ENCODE results near the gene MEGF9.

Gene MEGF9

DNA sequence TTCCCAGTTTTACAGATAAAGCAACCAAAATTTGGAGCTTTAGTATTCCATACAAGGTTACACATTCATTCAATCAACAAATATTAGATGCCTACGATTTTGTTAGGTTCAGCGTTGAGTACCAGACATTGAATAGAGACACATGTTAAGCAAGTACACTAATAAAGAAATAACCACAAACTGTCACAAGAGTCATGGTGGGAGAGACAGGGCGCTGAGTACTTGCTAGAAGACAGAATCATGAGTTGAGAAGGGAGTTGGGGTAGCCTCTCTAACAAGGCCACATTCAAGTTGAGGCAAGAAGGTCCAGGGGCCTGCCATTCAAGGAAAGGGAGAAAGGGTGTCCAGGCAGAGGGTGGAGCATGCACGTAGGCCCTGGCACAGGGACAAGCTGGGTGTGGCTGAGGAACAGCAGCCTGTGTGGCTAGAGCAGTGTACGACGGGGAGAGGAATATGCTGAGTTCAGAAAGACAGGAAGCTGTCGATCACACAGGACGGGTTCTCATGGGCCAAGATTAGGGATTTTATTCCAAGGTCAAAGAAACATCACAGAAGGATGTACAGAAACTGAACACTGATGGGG, 151.3 kb downstream of the MEGF9 start:
- H3K27me3 ChIP-seq (ENCODE audit: control insufficient read depth, low read length): no peaks in the 10 kb centered on the region
- H3K9me2 ChIP-seq (replicated peaks; ENCODE audit: control insufficient read depth, low read length): no peaks in the 10 kb centered on the region
- H3K4me2 ChIP-seq (ENCODE audit: low read length): no peak overlapping the region
- no peaks in the 10 kb centered on the region for H3K9me3 ChIP-seq (ENCODE audit: control insufficient read depth, insufficient read depth, low read length)
- no peaks in the 10 kb centered on the region for H3K4me1 ChIP-seq (ENCODE audit: control insufficient read depth, low read length)
- H3K27ac ChIP-seq (ENCODE audit: low read depth, low read length): no peak overlapping the region
- no peaks in the 10 kb centered on the region for H3F3A ChIP-seq (ENCODE audit: control insufficient read depth, insufficient read depth)
- H4K20me1 ChIP-seq (ENCODE audit: control insufficient read depth, insufficient read depth, low read depth, low read length): no peaks in the 10 kb centered on the region
- H3K4me3 ChIP-seq (ENCODE audit: low read length): no peak overlapping the region
- peaks cover 63% of the 10 kb centered on the region for H3K79me2 ChIP-seq (ENCODE audit: control insufficient read depth, low read length)
- H3K36me3 ChIP-seq (ENCODE audit: control insufficient read depth, low read length): peaks cover 73% of the 10 kb centered on the region
- TF ChIP-seq EZH2phosphoT487 (IDR thresholded peaks at IDR 0.05; ENCODE audit: borderline replicate concordance, low read length): no peak
- TF ChIP-seq CTCF (IDR thresholded peaks at IDR 0.05; ENCODE audit: low read depth, low read length, poor library complexity, severe bottlenecking): no peak

GRCh38 chr9:120561709-120562108, 152.6 kb downstream of the MEGF9 start:
- H3K4me3 ChIP-seq (ENCODE audit: low read length): no peak overlapping the region
- H3K9me2 ChIP-seq (replicated peaks; ENCODE audit: control insufficient read depth, low read length): no peaks in the 10 kb centered on the region
- H3K27ac ChIP-seq (ENCODE audit: low read depth, low read length): no peak overlapping the region
- TF ChIP-seq EZH2phosphoT487 (IDR thresholded peaks at IDR 0.05; ENCODE audit: borderline replicate concordance, low read length) (no peak), CTCF (IDR thresholded peaks at IDR 0.05; ENCODE audit: low read depth, low read length, poor library complexity, severe bottlenecking) (no peak)
- no peaks in the 10 kb centered on the region for H3K9me3 ChIP-seq (ENCODE audit: control insufficient read depth, insufficient read depth, low read length)
- H3K4me2 ChIP-seq (ENCODE audit: low read length): no peak overlapping the region
- H3K4me1 ChIP-seq (ENCODE audit: control insufficient read depth, low read length): no peaks in the 10 kb centered on the region
- no peaks in the 10 kb centered on the region for H4K20me1 ChIP-seq (ENCODE audit: control insufficient read depth, insufficient read depth, low read depth, low read length)
- no peaks in the 10 kb centered on the region for H3K27me3 ChIP-seq (ENCODE audit: control insufficient read depth, low read length)
- H3K36me3 ChIP-seq (ENCODE audit: control insufficient read depth, low read length): peaks cover 67% of the 10 kb centered on the region
- H3K79me2 ChIP-seq (ENCODE audit: control insufficient read depth, low read length): peaks cover 71% of the 10 kb centered on the region
- no peaks in the 10 kb centered on the region for H3F3A ChIP-seq (ENCODE audit: control insufficient read depth, insufficient read depth)

- Histone ChIP-seq H3K4me2 (ENCODE audit: low read length) (no peak overlapping the region), H3K9me2 (replicated peaks; ENCODE audit: control insufficient read depth, low read length) (no peaks in the 10 kb centered on the region), H3K36me3 (ENCODE audit: control insufficient read depth, low read length) (peaks cover 58% of the 10 kb centered on the region), H3K9me3 (ENCODE audit: control insufficient read depth, insufficient read depth, low read length) (no peaks in the 10 kb centered on the region), H3K4me3 (ENCODE audit: low read length) (no peak overlapping the region), H3K79me2 (ENCODE audit: control insufficient read depth, low read length) (peaks cover 67% of the 10 kb centered on the region), H3K27ac (ENCODE audit: low read depth, low read length) (no peak overlapping the region), H3K27me3 (ENCODE audit: control insufficient read depth, low read length) (no peaks in the 10 kb centered on the region), H3F3A (ENCODE audit: control insufficient read depth, insufficient read depth) (no peaks in the 10 kb centered on the region), H3K4me1 (ENCODE audit: control insufficient read depth, low read length) (no peaks in the 10 kb centered on the region), H4K20me1 (ENCODE audit: control insufficient read depth, insufficient read depth, low read depth, low read length) (no peaks in the 10 kb centered on the region)
- TF ChIP-seq CTCF (IDR thresholded peaks at IDR 0.05; ENCODE audit: low read depth, low read length, poor library complexity, severe bottlenecking) (no peak), EZH2phosphoT487 (IDR thresholded peaks at IDR 0.05; ENCODE audit: borderline replicate concordance, low read length) (no peak)
Observed at GRCh38 chr9:120559546-120559945, 154.7 kb downstream of the MEGF9 start.

Measured in DOHH2 (cell line).